ENCODE data around the gene ORC3. TPM values are rescaled to one million over a fixed set of nuclear protein-coding genes. Genes with fewer than 3 reads are reported as not detected.

Gene ORC3
- total and polyA plus RNA-seq, 2 donors (not counting 1 experiment from before 2014, with no cell fraction given): 16.1 to 31.2 TPM

- no peaks in the 10 kb centered on the region for H3K9me3 ChIP-seq (ENCODE audit: control extremely low read depth in 1 of 3, control insufficient read depth in 2 of 3, insufficient read depth in 1 of 3, low read length in 2 of 3)
- peaks cover 0 to 8% of the 10 kb centered on the region in 2 experiments for H3K36me3 ChIP-seq (replicated peaks in 1 of 2; ENCODE audit: control extremely low read depth in 1 of 2, control insufficient read depth in 1 of 2, extremely low read depth in 1 of 2, insufficient read depth in 2 of 2, low read length in 1 of 2)
- no peak overlapping the region for H3K4me3 ChIP-seq (ENCODE audit: control extremely low read depth in 1 of 5, extremely low read depth in 1 of 5, insufficient read depth in 1 of 5, low read depth in 2 of 5, low read length in 4 of 5)
- no peaks in the 10 kb centered on the region for H3K79me2 ChIP-seq (ENCODE audit: control insufficient read depth, insufficient read depth, low read length)
- H3K4me1 ChIP-seq (ENCODE audit: control insufficient read depth in 2 of 2, insufficient read depth in 2 of 2, low read length in 2 of 2): no peaks in the 10 kb centered on the region
- ChIA-PET CTCF (interaction anchor here (0.6 kb wide), 1 partner anchor 143 kb away, joined by 3 read pairs; no protein-coding TSS in a partner anchor), POLR2A (no interaction called here)
- no peak overlapping the region for H3K27ac ChIP-seq (ENCODE audit: low read length in 2 of 2)
- intact Hi-C loops (cut with micrococcal nuclease): no loop called here
- no peaks in the 10 kb centered on the region for H3K9me3 Mint-ChIP-seq (ENCODE audit: insufficient read depth)
- TF ChIP-seq CTCF (IDR thresholded peaks at IDR 0.05) (no peak), EZH2 (IDR thresholded peaks at IDR 0.05; ENCODE audit: borderline replicate concordance, insufficient read depth, low read depth, low read length, poor library complexity, severe bottlenecking) (no peak)
- H3K4me1 Mint-ChIP-seq: no peaks in the 10 kb centered on the region
- no peak overlapping the region for H2AFZ ChIP-seq (ENCODE audit: insufficient read depth, low read depth, low read length, poor library complexity, severe bottlenecking)
- no peaks in the 10 kb centered on the region for H3K27me3 Mint-ChIP-seq
- H3K4me2 ChIP-seq (replicated peaks; ENCODE audit: low read depth, low read length, poor library complexity, severe bottlenecking): no peak overlapping the region
- no peaks in the 10 kb centered on the region for H3K27me3 ChIP-seq (replicated peaks in 1 of 4; ENCODE audit: control extremely low read depth in 1 of 4, control insufficient read depth in 3 of 4, insufficient read depth in 4 of 4, low read length in 3 of 4)
- H3K4me3 Mint-ChIP-seq: no peak overlapping the region
- H3K27ac Mint-ChIP-seq: no peak overlapping the region
- no peak for ATAC-seq (ENCODE audit: low read depth)
- H3K9ac ChIP-seq (ENCODE audit: low read length): no peak overlapping the region
- DNase-seq: no peak
- no peaks in the 10 kb centered on the region for H4K20me1 ChIP-seq (ENCODE audit: control insufficient read depth, insufficient read depth, low read length, poor library complexity, severe bottlenecking)
Observed at GRCh38 chr6:87628881-87629280, 38.9 kb downstream of the ORC3 start.

DNA sequence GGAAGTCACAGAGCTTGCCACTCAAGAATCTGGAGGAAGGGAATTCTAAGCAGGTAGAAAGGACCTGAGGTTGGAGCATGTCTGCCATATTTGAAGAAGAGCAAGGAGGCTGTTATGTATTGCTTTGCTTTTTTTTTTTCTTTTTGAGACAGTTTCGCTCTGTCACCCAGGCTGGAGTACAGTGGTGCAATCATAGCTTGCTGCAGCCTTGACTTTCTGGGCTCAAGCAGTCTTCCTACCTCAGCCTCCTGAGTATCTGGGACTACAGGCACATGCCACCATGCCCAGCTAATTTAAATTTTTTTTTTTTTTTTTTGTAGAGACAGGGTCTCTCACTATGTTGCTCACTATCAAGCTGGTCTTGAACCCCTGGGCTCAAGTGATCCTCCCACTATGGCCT lies 40.8 kb downstream of the ORC3 start:
- ATAC-seq (ENCODE audit: low read depth) (no peak), DNase-seq (no peak)
- H3K79me2 ChIP-seq (ENCODE audit: control insufficient read depth, insufficient read depth, low read length): no peaks in the 10 kb centered on the region
- no peaks in the 10 kb centered on the region for H3K27me3 ChIP-seq (replicated peaks in 1 of 4; ENCODE audit: control extremely low read depth in 1 of 4, control insufficient read depth in 3 of 4, insufficient read depth in 4 of 4, low read length in 3 of 4)
- H3K27ac ChIP-seq (ENCODE audit: low read length in 2 of 2): no peak overlapping the region
- no peak for TF ChIP-seq EZH2 (IDR thresholded peaks at IDR 0.05; ENCODE audit: borderline replicate concordance, insufficient read depth, low read depth, low read length, poor library complexity, severe bottlenecking)
- ChIA-PET POLR2A (no interaction called here), CTCF (no interaction called here)
- Mint-ChIP-seq H3K27ac (no peak overlapping the region), H3K4me1 (no peaks in the 10 kb centered on the region), H3K4me3 (no peak overlapping the region), H3K9me3 (ENCODE audit: insufficient read depth) (no peaks in the 10 kb centered on the region), H3K27me3 (no peaks in the 10 kb centered on the region)
- intact Hi-C loops (cut with micrococcal nuclease): no loop called here
- no CpG with 5 or more reads among the region's 1 CpG for WGBS (ENCODE audit: insufficient coverage)
- H3K4me2 ChIP-seq (replicated peaks; ENCODE audit: low read depth, low read length, poor library complexity, severe bottlenecking): no peak overlapping the region
- H3K4me3 ChIP-seq (ENCODE audit: control extremely low read depth in 1 of 5, extremely low read depth in 1 of 5, insufficient read depth in 1 of 5, low read depth in 2 of 5, low read length in 4 of 5): no peak overlapping the region
- H3K4me1 ChIP-seq (ENCODE audit: control insufficient read depth in 2 of 2, insufficient read depth in 2 of 2, low read length in 2 of 2): no peaks in the 10 kb centered on the region
- no peaks in the 10 kb centered on the region for H4K20me1 ChIP-seq (ENCODE audit: control insufficient read depth, insufficient read depth, low read length, poor library complexity, severe bottlenecking)
- H2AFZ ChIP-seq (ENCODE audit: insufficient read depth, low read depth, low read length, poor library complexity, severe bottlenecking): no peak overlapping the region
- no peaks in the 10 kb centered on the region for H3K9me3 ChIP-seq (ENCODE audit: control extremely low read depth in 1 of 3, control insufficient read depth in 2 of 3, insufficient read depth in 1 of 3, low read length in 2 of 3)
- H3K36me3 ChIP-seq (replicated peaks in 1 of 2; ENCODE audit: control extremely low read depth in 1 of 2, control insufficient read depth in 1 of 2, extremely low read depth in 1 of 2, insufficient read depth in 2 of 2, low read length in 1 of 2): peaks cover 0 to 8% of the 10 kb centered on the region in 2 experiments
- no peak overlapping the region for H3K9ac ChIP-seq (ENCODE audit: low read length)
